Hematopoietic multipotent progenitor cell (in vitro differentiated cells): ENCODE measurements around the gene CCR7. TPM values are rescaled to one million over a fixed set of nuclear protein-coding genes. Genes with fewer than 3 reads are reported as not detected.

Experiments
- total RNA-seq: library from RNA; depleted of rRNA; stranded (reverse); fragments of >200 nt; gene quantifications from one replicate; pipeline ENCODE4 v1.2.3, GENCODE V29; 2012

Gene CCR7
- total RNA-seq, 1 donor, result 4.6 TPM

Other genes with a start within 250 kb of the CCR7 start
- 0.27 TPM for gene GJD3, start 200.7 kb downstream of the CCR7 start, total RNA-seq
- gene TOP2A, start 147.6 kb downstream of the CCR7 start, total RNA-seq, result 2.4 TPM
- gene IGFBP4, start 122.0 kb downstream of the CCR7 start, total RNA-seq, result 1.3 TPM
- under 0.01 TPM for gene TNS4, start 63.8 kb downstream of the CCR7 start, total RNA-seq
- 46.6 TPM for gene SMARCE1, start 82.3 kb upstream of the CCR7 start, total RNA-seq
- not detected for gene KRT222, start 99.7 kb upstream of the CCR7 start, total RNA-seq
- not detected for gene KRT24, start 138.3 kb upstream of the CCR7 start, total RNA-seq
- not detected for gene KRT25, start 189.9 kb upstream of the CCR7 start, total RNA-seq
- not detected for gene KRT26, start 206.7 kb upstream of the CCR7 start, total RNA-seq
- gene KRT27, start 217.1 kb upstream of the CCR7 start, total RNA-seq, result not detected
- gene KRT28, start 234.5 kb upstream of the CCR7 start, total RNA-seq, result not detected